HEK293T (cell line): Measurements from ENCODE around the gene APLNR.

Experiments used
- CTCF ChIA-PET: fragments of 350-600 bp; formaldehyde crosslinking; extraction: SDS; loops from one replicate; lab custom pipeline; 2021; ENCODE audit warnings: antibody characterized with exemption, inconsistent platforms; lab: Yijun Ruan, JAX
- POLR2A ChIA-PET: fragments of 350-600 bp; formaldehyde crosslinking; extraction: SDS; loops from one replicate; lab custom pipeline; 2020; ENCODE audit warnings: antibody characterized with exemption, inconsistent platforms; lab: Yijun Ruan, JAX
- DNase-seq: peaks from one replicate; pipeline ENCODE4 v3.0.0; 2012; ENCODE audit warnings: mixed read lengths; ENCODE audit errors: extremely low spot score
- ARNT ChIP-seq: fragments of 450-650 bp; IDR thresholded peaks from 2 replicates; pipeline ENCODE4 v1.6.1; 2017; ENCODE audit warnings: mild to moderate bottlenecking
- BHLHE40 ChIP-seq: fragments of 450-650 bp; IDR thresholded peaks from 2 replicates; pipeline ENCODE4 v1.6.1; 2016; ENCODE audit warnings: mild to moderate bottlenecking, moderate library complexity, borderline replicate concordance
- CTBP1 ChIP-seq: fragments of 450-650 bp; IDR thresholded peaks from 2 replicates; pipeline ENCODE4 v1.6.1; 2016; ENCODE audit warnings: borderline replicate concordance
- ELF4 ChIP-seq: fragments of 450-650 bp; IDR thresholded peaks from 2 replicates; pipeline ENCODE4 v1.6.1; 2017; ENCODE audit warnings: antibody characterized with exemption
- FOXA1 ChIP-seq: fragments of 450-650 bp; IDR thresholded peaks from 2 replicates; pipeline ENCODE4 v1.6.1; 2016; ENCODE audit warnings: mild to moderate bottlenecking
- FOXK2 ChIP-seq: fragments of 450-650 bp; IDR thresholded peaks from 2 replicates; pipeline ENCODE4 v1.6.1; 2016; ENCODE audit warnings: mild to moderate bottlenecking
- FOXM1 ChIP-seq: fragments of 450-650 bp; IDR thresholded peaks from 2 replicates; pipeline ENCODE4 v1.6.1; 2017; ENCODE audit warnings: mild to moderate bottlenecking, borderline replicate concordance
- HDGF ChIP-seq: fragments of 450-650 bp; IDR thresholded peaks from 2 replicates; pipeline ENCODE4 v1.6.1; 2017; ENCODE audit warnings: antibody characterized with exemption, borderline replicate concordance
- L3MBTL2 ChIP-seq: fragments of 450-650 bp; conservative IDR thresholded peaks from 2 replicates; pipeline ENCODE4 v1.6.1; 2016; ENCODE audit warnings: mild to moderate bottlenecking
- LEF1 ChIP-seq: fragments of 450-650 bp; IDR thresholded peaks from 2 replicates; pipeline ENCODE4 v1.6.1; 2017; ENCODE audit warnings: mild to moderate bottlenecking, borderline replicate concordance
- NFRKB ChIP-seq: fragments of 450-650 bp; IDR thresholded peaks from 2 replicates; pipeline ENCODE4 v1.6.1; 2016; ENCODE audit warnings: mild to moderate bottlenecking, moderate library complexity
- PKNOX1 ChIP-seq: fragments of 450-650 bp; IDR thresholded peaks from 2 replicates; pipeline ENCODE4 v1.6.1; 2016
- SP1 ChIP-seq: fragments of 450-650 bp; IDR thresholded peaks from 2 replicates; pipeline ENCODE4 v1.6.1; 2017
- SUZ12 ChIP-seq: fragments of 450-650 bp; IDR thresholded peaks from 2 replicates; pipeline ENCODE4 v1.6.1; 2016; ENCODE audit warnings: mild to moderate bottlenecking
- TARDBP ChIP-seq: fragments of 450-650 bp; IDR thresholded peaks from 2 replicates; pipeline ENCODE4 v1.6.1; 2016
- ZNF384 ChIP-seq: fragments of 450-650 bp; IDR thresholded peaks from 2 replicates; pipeline ENCODE4 v1.6.1; 2016

APLNR gene

GRCh38 chr11:57244911-57245310, 7.9 kb upstream of the APLNR start:
- no peak for DNase-seq
- POLR2A ChIA-PET: no interaction called here
- TF ChIP-seq ELF4 (no peak), LEF1 (no peak), FOXK2 (no peak), FOXA1 (no peak), SP1 (no peak), ARNT (no peak), NFRKB (no peak), ZNF384 (no peak), PKNOX1 (no peak), SUZ12 (no peak)
- CTCF ChIA-PET: no interaction called here

GRCh38 chr11:57241353-57241972, 4.4 kb upstream of the APLNR start:
- TF ChIP-seq BHLHE40: no peak
- no peak for TF ChIP-seq TARDBP
- no peak for TF ChIP-seq ARNT
- TF ChIP-seq ZNF384: no peak
- TF ChIP-seq ELF4: no peak
- TF ChIP-seq FOXK2: no peak
- TF ChIP-seq SUZ12: no peak
- no peak for TF ChIP-seq L3MBTL2
- no peak for TF ChIP-seq HDGF
- no peak for TF ChIP-seq FOXM1
- no peak for TF ChIP-seq NFRKB
- no peak for TF ChIP-seq SP1
- TF ChIP-seq PKNOX1: no peak
- no peak for TF ChIP-seq LEF1
- no peak for DNase-seq
- POLR2A ChIA-PET: no interaction called here
- CTCF ChIA-PET: interaction anchor here (1.0 to 1.7 kb wide), 2 partner anchors 8 to 400 kb away, joined by 3 to 8 read pairs; no protein-coding TSS in a partner anchor

GRCh38 chr11:57240757-57241156, 3.7 kb upstream of the APLNR start:
- ChIA-PET POLR2A (no interaction called here), CTCF (interaction anchor here (0.6 to 1.0 kb wide), 3 partner anchors 8 to 108 kb away, joined by 3 to 7 read pairs (median 4); no protein-coding TSS in a partner anchor)

GRCh38 chr11:57240007-57240406, 3.0 kb upstream of the APLNR start:
- TF ChIP-seq SP1 (no peak), FOXA1 (no peak), BHLHE40 (no peak), ELF4 (no peak), L3MBTL2 (no peak), PKNOX1 (no peak), CTBP1 (no peak), FOXK2 (no peak), FOXM1 (no peak), TARDBP (no peak), ZNF384 (no peak), HDGF (no peak), ARNT (no peak), SUZ12 (no peak), LEF1 (no peak)
- CTCF ChIA-PET: interaction anchor here (1.0 to 1.3 kb wide), 2 partner anchors 9 to 399 kb away, joined by 3 to 7 read pairs; no protein-coding TSS in a partner anchor
- DNase-seq: no peak
- POLR2A ChIA-PET: no interaction called here

More at GRCh38 chr11:57240757-57241156, 3.7 kb upstream of the APLNR start:
- DNase-seq: no peak
- TF ChIP-seq ELF4 (no peak), FOXM1 (no peak), LEF1 (no peak), FOXA1 (no peak), L3MBTL2 (no peak), SUZ12 (no peak), FOXK2 (no peak), ZNF384 (no peak), PKNOX1 (no peak), CTBP1 (no peak), BHLHE40 (no peak), SP1 (no peak), ARNT (no peak), NFRKB (no peak), HDGF (no peak), TARDBP (no peak)

- TF ChIP-seq ELF4: no peak
- no peak for TF ChIP-seq L3MBTL2
- TF ChIP-seq SP1: no peak
- no peak for TF ChIP-seq FOXK2
- no peak for TF ChIP-seq SUZ12
- no peak for TF ChIP-seq HDGF
- no peak for TF ChIP-seq FOXA1
- TF ChIP-seq FOXM1: no peak
- no peak for TF ChIP-seq BHLHE40
- no peak for TF ChIP-seq LEF1
- TF ChIP-seq TARDBP: no peak
- TF ChIP-seq CTBP1: no peak
- no peak for TF ChIP-seq NFRKB
- no peak for TF ChIP-seq ZNF384
- TF ChIP-seq ARNT: no peak
- no peak for TF ChIP-seq PKNOX1
- no peak for DNase-seq
- POLR2A ChIA-PET: no interaction called here
- CTCF ChIA-PET: interaction anchor here (1.3 kb wide), 1 partner anchor 399 kb away, joined by 3 read pairs; no protein-coding TSS in a partner anchor
Measured at GRCh38 chr11:57239348-57239747, 2.3 kb upstream of the APLNR start.
